Effector memory CD4-positive, alpha-beta T cell (primary cell): ENCODE data around the gene FAM181A.

ENCODE experiments used
- DNase-seq, 3 donors: peaks; one replicate each; pipeline ENCODE4 v3.0.0-alpha.2; 2020
- H3K27ac ChIP-seq: 2 replicates; pipeline ENCODE4 v1.7.0; 2013; ENCODE audit warnings: mild to moderate bottlenecking, low read length, moderate library complexity; ENCODE audit not compliant: insufficient read depth, poor library complexity, severe bottlenecking
- H3K27me3 ChIP-seq: replicated peaks from 2 replicates; pipeline ENCODE4 v1.7.0; 2013; ENCODE audit warnings: mild to moderate bottlenecking, low read length; ENCODE audit not compliant: insufficient read depth, control insufficient read depth, poor library complexity, severe bottlenecking
- H3K36me3 ChIP-seq: 2 replicates; pipeline ENCODE4 v1.7.0; 2013; ENCODE audit warnings: mild to moderate bottlenecking, low read length, moderate library complexity; ENCODE audit not compliant: control insufficient read depth, insufficient read depth
- H3K4me1 ChIP-seq: 2 replicates; pipeline ENCODE4 v1.7.0; 2013; ENCODE audit warnings: low read length, mild to moderate bottlenecking; ENCODE audit not compliant: control insufficient read depth, insufficient read depth, poor library complexity, severe bottlenecking
- H3K4me3 ChIP-seq: 2 replicates; pipeline ENCODE4 v1.7.0; 2013; ENCODE audit warnings: low read length, low read depth, mild to moderate bottlenecking; ENCODE audit not compliant: insufficient read depth, poor library complexity, severe bottlenecking
- H3K9me3 ChIP-seq: 2 replicates; pipeline ENCODE4 v1.7.0; 2013; ENCODE audit warnings: mild to moderate bottlenecking, low read length, moderate library complexity; ENCODE audit not compliant: control insufficient read depth

FAM181A gene

GRCh38 chr14:93892505-93892839 lies 34.7 kb upstream of the FAM181A start:
- Histone ChIP-seq H3K27ac (no peak overlapping the region), H3K36me3 (no peaks in the 10 kb centered on the region)
- DNase-seq: no peak

GRCh38 chr14:93892923-93893558 lies 34.1 kb upstream of the FAM181A start:
- H3K27ac ChIP-seq: no peak overlapping the region
- no peaks in the 10 kb centered on the region for H3K36me3 ChIP-seq
- H3K4me3 ChIP-seq: no peak overlapping the region
- no peaks in the 10 kb centered on the region for H3K27me3 ChIP-seq
- no peaks in the 10 kb centered on the region for H3K4me1 ChIP-seq
- DNase-seq: peak; percentile 12 to 44 (median 26)
- no peaks in the 10 kb centered on the region for H3K9me3 ChIP-seq

More at GRCh38 chr14:93892505-93892839, 34.7 kb upstream of the FAM181A start:
- no peaks in the 10 kb centered on the region for H3K4me1 ChIP-seq
- no peaks in the 10 kb centered on the region for H3K9me3 ChIP-seq
- no peaks in the 10 kb centered on the region for H3K27me3 ChIP-seq
- H3K4me3 ChIP-seq: no peak overlapping the region

GRCh38 chr14:93893661-93894261 lies 33.4 kb upstream of the FAM181A start:
- Histone ChIP-seq H3K4me3 (no peak overlapping the region), H3K27ac (no peak overlapping the region), H3K27me3 (no peaks in the 10 kb centered on the region), H3K4me1 (no peaks in the 10 kb centered on the region), H3K9me3 (no peaks in the 10 kb centered on the region), H3K36me3 (no peaks in the 10 kb centered on the region)
- DNase-seq: no peak

- H3K4me3 ChIP-seq: no peak overlapping the region
- H3K9me3 ChIP-seq: no peaks in the 10 kb centered on the region
- no peaks in the 10 kb centered on the region for H3K4me1 ChIP-seq
- H3K27ac ChIP-seq: no peak overlapping the region
- no peaks in the 10 kb centered on the region for H3K36me3 ChIP-seq
- no peak for DNase-seq
- no peaks in the 10 kb centered on the region for H3K27me3 ChIP-seq
Observed at GRCh38 chr14:93895023-93895604, 32.0 kb upstream of the FAM181A start.

- H3K27me3 ChIP-seq: no peaks in the 10 kb centered on the region
- no peak for DNase-seq
- no peak overlapping the region for H3K4me3 ChIP-seq
- no peaks in the 10 kb centered on the region for H3K9me3 ChIP-seq
- H3K4me1 ChIP-seq: no peaks in the 10 kb centered on the region
- no peaks in the 10 kb centered on the region for H3K36me3 ChIP-seq
- no peak overlapping the region for H3K27ac ChIP-seq
Observed at GRCh38 chr14:93897476-93897845, 29.7 kb upstream of the FAM181A start.

- no peaks in the 10 kb centered on the region for H3K4me1 ChIP-seq
- H3K27me3 ChIP-seq: no peaks in the 10 kb centered on the region
- H3K4me3 ChIP-seq: no peak overlapping the region
- DNase-seq: no peak
- no peaks in the 10 kb centered on the region for H3K9me3 ChIP-seq
- no peaks in the 10 kb centered on the region for H3K36me3 ChIP-seq
- no peak overlapping the region for H3K27ac ChIP-seq
Observed at GRCh38 chr14:93898081-93898611, 29.0 kb upstream of the FAM181A start.

- Histone ChIP-seq H3K9me3 (no peaks in the 10 kb centered on the region), H3K27ac (no peak overlapping the region), H3K4me3 (no peak overlapping the region), H3K36me3 (no peaks in the 10 kb centered on the region), H3K27me3 (no peaks in the 10 kb centered on the region), H3K4me1 (no peaks in the 10 kb centered on the region)
- no peak for DNase-seq
Observed at GRCh38 chr14:93898731-93899130, 28.4 kb upstream of the FAM181A start.

GRCh38 chr14:93901813-93902212 lies 25.3 kb upstream of the FAM181A start:
- DNase-seq: no peak
- Histone ChIP-seq H3K4me3 (no peak overlapping the region), H3K27ac (no peak overlapping the region), H3K27me3 (no peaks in the 10 kb centered on the region), H3K9me3 (no peaks in the 10 kb centered on the region), H3K4me1 (no peaks in the 10 kb centered on the region), H3K36me3 (no peaks in the 10 kb centered on the region)

- no peak for DNase-seq
- Histone ChIP-seq H3K36me3 (no peaks in the 10 kb centered on the region), H3K4me1 (no peaks in the 10 kb centered on the region), H3K9me3 (no peaks in the 10 kb centered on the region), H3K4me3 (no peak overlapping the region), H3K27ac (no peak overlapping the region), H3K27me3 (no peaks in the 10 kb centered on the region)
Observed at GRCh38 chr14:93902619-93903307, 24.4 kb upstream of the FAM181A start.
